GM23338 (cell line): ENCODE results near the gene CFL2. TPM values are rescaled to one million over a fixed set of nuclear protein-coding genes. Genes with fewer than 3 reads are reported as not detected.
A peak's percentile ranks its signal among the peaks of the same experiment; 100 is the strongest.

Source experiments
- ATAC-seq: fragments of 200-7000 bp; cut with Tn5 transposase; 3 replicates; pipeline ENCODE4 v1.9.1; 2020
- DNase-seq: peaks from one replicate; pipeline ENCODE4 v3.0.0-alpha.2; 2015; ENCODE audit warnings: low spot score
- H2AFZ ChIP-seq: fragments of 200-600 bp; sonication (generic); 2 replicates; pipeline ENCODE4 v1.8.0; 2016; ENCODE audit warnings: antibody characterized with exemption, mild to moderate bottlenecking, moderate library complexity
- H3F3A ChIP-seq: fragments of 200-600 bp; sonication (generic); replicated peaks from 2 replicates; pipeline ENCODE4 v1.8.0; 2017; ENCODE audit warnings: antibody characterized with exemption, mixed run types, low read depth
- H3K27ac ChIP-seq: fragments of 200-600 bp; sonication (generic); 2 replicates; pipeline ENCODE4 v1.6.1; 2016; ENCODE audit warnings: low read depth
- H3K27me3 ChIP-seq: fragments of 200-600 bp; sonication (generic); 2 replicates; pipeline ENCODE4 v1.8.0; 2016; ENCODE audit warnings: mild to moderate bottlenecking, mixed run types, moderate library complexity; ENCODE audit not compliant: insufficient read depth
- H3K36me3 ChIP-seq: fragments of 200-600 bp; sonication (generic); 2 replicates; pipeline ENCODE4 v1.8.0; 2016; ENCODE audit warnings: mild to moderate bottlenecking; ENCODE audit not compliant: insufficient read depth
- H3K4me1 ChIP-seq: fragments of 200-600 bp; sonication (generic); 2 replicates; pipeline ENCODE4 v1.8.0; 2016; ENCODE audit warnings: mild to moderate bottlenecking, moderate library complexity; ENCODE audit not compliant: insufficient read depth
- H3K4me2 ChIP-seq: fragments of 200-600 bp; sonication (generic); 2 replicates; pipeline ENCODE4 v1.7.1; 2017; ENCODE audit warnings: mixed run types
- H3K4me3 ChIP-seq: fragments of 200-600 bp; sonication (generic); 2 replicates; pipeline ENCODE4 v1.6.1; 2016; ENCODE audit warnings: mixed run types
- H3K79me2 ChIP-seq: fragments of 200-600 bp; sonication (generic); replicated peaks from 2 replicates; pipeline ENCODE4 v1.8.0; 2017; ENCODE audit warnings: mild to moderate bottlenecking; ENCODE audit not compliant: insufficient read depth
- H3K9me2 ChIP-seq: fragments of 200-600 bp; sonication (generic); 2 replicates; pipeline ENCODE4 v1.8.0; 2017; ENCODE audit not compliant: insufficient read depth
- H4K20me1 ChIP-seq: fragments of 200-600 bp; sonication (generic); replicated peaks from 2 replicates; pipeline ENCODE4 v1.8.0; 2017; ENCODE audit warnings: mild to moderate bottlenecking; ENCODE audit not compliant: insufficient read depth
- H3K27ac Mint-ChIP-seq: 2 replicates; pipeline ENCODE4 v1.8.0; 2020; ENCODE audit warnings: inconsistent platforms, mild to moderate bottlenecking, moderate library complexity, mixed read lengths
- H3K27me3 Mint-ChIP-seq: 3 replicates; pipeline ENCODE4 v1.8.0; 2022; ENCODE audit warnings: low read depth, mild to moderate bottlenecking, moderate library complexity, mixed read lengths, inconsistent platforms; ENCODE audit not compliant: insufficient read depth, poor library complexity
- H3K36me3 Mint-ChIP-seq: 3 replicates; pipeline ENCODE4 v1.8.0; 2021; ENCODE audit warnings: low read depth, mild to moderate bottlenecking, inconsistent platforms, moderate library complexity, mixed read lengths
- H3K4me1 Mint-ChIP-seq: 3 replicates; pipeline ENCODE4 v1.8.0; 2020; ENCODE audit warnings: mild to moderate bottlenecking, inconsistent platforms, mixed read lengths
- H3K4me3 Mint-ChIP-seq: 3 replicates; pipeline ENCODE4 v1.8.0; 2021; ENCODE audit warnings: moderate library complexity, mild to moderate bottlenecking, inconsistent platforms, mixed read lengths
- H3K9me3 Mint-ChIP-seq: 3 replicates; pipeline ENCODE4 v1.8.0; 2020; ENCODE audit warnings: moderate library complexity, mild to moderate bottlenecking, inconsistent platforms, mixed read lengths
- EZH2 ChIP-seq: fragments of 200-600 bp; sonication (generic); IDR thresholded peaks from one replicate; pipeline ENCODE4 v1.8.0; 2017; ENCODE audit warnings: antibody characterized with exemption, mild to moderate bottlenecking, low read depth; ENCODE audit not compliant: unreplicated experiment
- EZH2phosphoT487 ChIP-seq: fragments of 200-600 bp; sonication (generic); IDR thresholded peaks from one replicate; pipeline ENCODE4 v1.8.1; 2018; ENCODE audit warnings: antibody characterized with exemption; ENCODE audit not compliant: unreplicated experiment
- JUNB ChIP-seq: IDR thresholded peaks from one replicate; pipeline ENCODE4 v1.6.1; 2016; ENCODE audit warnings: antibody characterized with exemption; ENCODE audit not compliant: unreplicated experiment
- NANOG ChIP-seq: IDR thresholded peaks from 2 replicates; pipeline ENCODE4 v1.6.1; 2016; ENCODE audit warnings: antibody characterized with exemption, borderline replicate concordance
- POLR2AphosphoS5 ChIP-seq: IDR thresholded peaks from 2 replicates; pipeline ENCODE4 v1.6.1; 2016; ENCODE audit warnings: antibody characterized with exemption, low read depth
- ZNF331 ChIP-seq: fragments of 250-450 bp; sonication (Bioruptor Pico); IDR thresholded peaks from 2 replicates; pipeline ENCODE4 v1.5.0; 2020; ENCODE audit warnings: low read depth, mild to moderate bottlenecking, moderate library complexity
- polyA plus RNA-seq: library from polyadenylated mRNA; unstranded; fragments of >200 nt; fragmentation: Nextera tagmentation; extraction: Ambion mirVana; gene quantifications from 2 replicates; pipeline ENCODE4 v1.2.1, GENCODE V29; 2016
- total RNA-seq: library from RNA; depleted of rRNA; stranded (reverse); fragments of >200 nt; shearing (Covaris generic); gene quantifications from 2 replicates; pipeline ENCODE4 v1.2.3, GENCODE V29; 2014
- TF ChIP-seq, protein P1 (sequence below): IDR thresholded peaks from 2 replicates; pipeline ENCODE4 v1.6.1; 2016; ENCODE audit warnings: antibody characterized with exemption
- TF ChIP-seq, protein P2 (sequence below): IDR thresholded peaks from one replicate; pipeline ENCODE4 v1.6.1; 2018; ENCODE audit warnings: antibody characterized with exemption; ENCODE audit not compliant: unreplicated experiment
- TF ChIP-seq, protein P3 (sequence below), 2 experiments: fragments of 200-600 bp in 1 of 2; sonication (generic) in 1 of 2; conservative IDR thresholded peaks; 2 replicates each; pipeline versions ENCODE4 v1.5.1 to v1.6.1; 2016 to 2017; ENCODE audit warnings: antibody characterized with exemption in 2 of 2, low read depth in 2 of 2, mild to moderate bottlenecking in 2 of 2, moderate library complexity in 1 of 2

Gene CFL2
- total and polyA plus RNA-seq, 2 experiments from 2014 or later, result 10.9 to 14.8 TPM

DNA sequence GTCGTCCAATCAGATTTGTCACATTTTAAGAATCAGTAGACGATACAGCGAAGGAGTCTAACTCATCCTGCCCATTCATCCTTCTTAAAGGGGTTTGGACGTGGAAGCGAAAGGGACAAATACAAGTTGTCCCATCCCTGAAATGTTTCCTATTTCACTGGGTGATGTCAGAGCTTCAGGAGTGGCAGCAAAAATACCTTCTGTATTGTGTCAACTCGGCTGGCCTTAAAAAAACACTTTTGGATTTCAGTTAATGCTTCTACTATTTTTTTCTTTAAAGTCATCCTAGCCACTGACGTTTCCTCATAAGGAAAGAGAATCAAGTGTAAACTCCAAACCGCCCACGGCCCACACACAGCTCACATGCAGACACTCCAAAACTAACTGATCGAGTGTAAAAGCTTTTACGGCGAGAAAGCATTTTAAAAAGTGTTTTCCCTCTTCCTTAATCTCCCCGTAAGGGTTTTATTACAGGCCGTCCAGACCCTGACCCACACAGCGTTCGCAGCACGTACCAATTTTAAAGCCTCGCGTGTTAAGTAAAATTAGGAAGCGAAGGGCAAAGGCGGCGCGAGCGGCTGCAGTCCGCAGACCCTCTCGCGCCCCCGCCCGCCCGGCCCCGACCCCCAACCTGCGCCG is 593 bp downstream of the CFL2 start:
- ATAC-seq (no peak; the same call in 2 of the 3 replicates), DNase-seq (peak; percentile 33)
- Histone ChIP-seq H3K27ac (peak overlapping the region; percentile 90; the same call in 1 of the 2 replicates), H3K4me1 (peaks cover 10% of the 10 kb centered on the region; the same call in 1 of the 2 replicates), H2AFZ (peak overlapping the region; percentile 96), H3K4me2 (peak overlapping the region; percentile 92), H3K9me2 (no peaks in the 10 kb centered on the region), H3F3A (no peaks in the 10 kb centered on the region), H3K79me2 (peaks cover 13% of the 10 kb centered on the region; the same call in 1 of the 2 replicates), H4K20me1 (no peaks in the 10 kb centered on the region), H3K4me3 (peak overlapping the region; percentile 95), H3K36me3 (0 out of 2 replicates have a peak, but pooled peaks cover 5% of the 10 kb centered on the region), H3K27me3 (peaks cover 12% of the 10 kb centered on the region)
- Mint-ChIP-seq H3K4me3 (peak overlapping the region; percentile 91), H3K4me1 (peaks cover 8% of the 10 kb centered on the region; the same call in 2 of the 3 replicates), H3K36me3 (peaks cover 12% of the 10 kb centered on the region), H3K27ac (peak overlapping the region; percentile 90), H3K9me3 (no peaks in the 10 kb centered on the region), H3K27me3 (peaks cover 4% of the 10 kb centered on the region)
- TF ChIP-seq EZH2 (no peak), JUNB (no peak), POLR2AphosphoS5 (no peak)

- H3K9me3 Mint-ChIP-seq, result no peaks in the 10 kb centered on the region
- Histone ChIP-seq H3K9me2 (no peaks in the 10 kb centered on the region), H3K4me2 (peak overlapping the region; percentile 92), H3K4me1 (peaks cover 10% of the 10 kb centered on the region; the same call in 1 of the 2 replicates), H3K36me3 (0 out of 2 replicates have a peak, but pooled peaks cover 5% of the 10 kb centered on the region), H3K27ac (no peak overlapping the region), H2AFZ (no peak overlapping the region), H3K4me3 (peak overlapping the region; percentile 95), H3F3A (no peaks in the 10 kb centered on the region), H4K20me1 (no peaks in the 10 kb centered on the region), H3K79me2 (peaks cover 13% of the 10 kb centered on the region; the same call in 1 of the 2 replicates), H3K27me3 (peaks cover 12% of the 10 kb centered on the region)
- peaks cover 12% of the 10 kb centered on the region for H3K36me3 Mint-ChIP-seq
- no peak for ATAC-seq
- H3K27me3 Mint-ChIP-seq, result peaks cover 4% of the 10 kb centered on the region
- peaks cover 8% of the 10 kb centered on the region; the same call in 2 of the 3 replicates for H3K4me1 Mint-ChIP-seq
- peak overlapping the region; percentile 91 for H3K4me3 Mint-ChIP-seq
- H3K27ac Mint-ChIP-seq, result no peak overlapping the region
- no peak for DNase-seq
- TF ChIP-seq, protein P1, sequence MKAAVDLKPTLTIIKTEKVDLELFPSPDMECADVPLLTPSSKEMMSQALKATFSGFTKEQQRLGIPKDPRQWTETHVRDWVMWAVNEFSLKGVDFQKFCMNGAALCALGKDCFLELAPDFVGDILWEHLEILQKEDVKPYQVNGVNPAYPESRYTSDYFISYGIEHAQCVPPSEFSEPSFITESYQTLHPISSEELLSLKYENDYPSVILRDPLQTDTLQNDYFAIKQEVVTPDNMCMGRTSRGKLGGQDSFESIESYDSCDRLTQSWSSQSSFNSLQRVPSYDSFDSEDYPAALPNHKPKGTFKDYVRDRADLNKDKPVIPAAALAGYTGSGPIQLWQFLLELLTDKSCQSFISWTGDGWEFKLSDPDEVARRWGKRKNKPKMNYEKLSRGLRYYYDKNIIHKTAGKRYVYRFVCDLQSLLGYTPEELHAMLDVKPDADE, result no peak
- TF ChIP-seq EZH2phosphoT487 (no peak), EZH2 (no peak), NANOG (no peak), ZNF331 (CRISPR knock-in tag) (no peak)
- TF ChIP-seq, protein P2, sequence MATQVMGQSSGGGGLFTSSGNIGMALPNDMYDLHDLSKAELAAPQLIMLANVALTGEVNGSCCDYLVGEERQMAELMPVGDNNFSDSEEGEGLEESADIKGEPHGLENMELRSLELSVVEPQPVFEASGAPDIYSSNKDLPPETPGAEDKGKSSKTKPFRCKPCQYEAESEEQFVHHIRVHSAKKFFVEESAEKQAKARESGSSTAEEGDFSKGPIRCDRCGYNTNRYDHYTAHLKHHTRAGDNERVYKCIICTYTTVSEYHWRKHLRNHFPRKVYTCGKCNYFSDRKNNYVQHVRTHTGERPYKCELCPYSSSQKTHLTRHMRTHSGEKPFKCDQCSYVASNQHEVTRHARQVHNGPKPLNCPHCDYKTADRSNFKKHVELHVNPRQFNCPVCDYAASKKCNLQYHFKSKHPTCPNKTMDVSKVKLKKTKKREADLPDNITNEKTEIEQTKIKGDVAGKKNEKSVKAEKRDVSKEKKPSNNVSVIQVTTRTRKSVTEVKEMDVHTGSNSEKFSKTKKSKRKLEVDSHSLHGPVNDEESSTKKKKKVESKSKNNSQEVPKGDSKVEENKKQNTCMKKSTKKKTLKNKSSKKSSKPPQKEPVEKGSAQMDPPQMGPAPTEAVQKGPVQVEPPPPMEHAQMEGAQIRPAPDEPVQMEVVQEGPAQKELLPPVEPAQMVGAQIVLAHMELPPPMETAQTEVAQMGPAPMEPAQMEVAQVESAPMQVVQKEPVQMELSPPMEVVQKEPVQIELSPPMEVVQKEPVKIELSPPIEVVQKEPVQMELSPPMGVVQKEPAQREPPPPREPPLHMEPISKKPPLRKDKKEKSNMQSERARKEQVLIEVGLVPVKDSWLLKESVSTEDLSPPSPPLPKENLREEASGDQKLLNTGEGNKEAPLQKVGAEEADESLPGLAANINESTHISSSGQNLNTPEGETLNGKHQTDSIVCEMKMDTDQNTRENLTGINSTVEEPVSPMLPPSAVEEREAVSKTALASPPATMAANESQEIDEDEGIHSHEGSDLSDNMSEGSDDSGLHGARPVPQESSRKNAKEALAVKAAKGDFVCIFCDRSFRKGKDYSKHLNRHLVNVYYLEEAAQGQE, result no peak
- TF ChIP-seq, protein P3, sequence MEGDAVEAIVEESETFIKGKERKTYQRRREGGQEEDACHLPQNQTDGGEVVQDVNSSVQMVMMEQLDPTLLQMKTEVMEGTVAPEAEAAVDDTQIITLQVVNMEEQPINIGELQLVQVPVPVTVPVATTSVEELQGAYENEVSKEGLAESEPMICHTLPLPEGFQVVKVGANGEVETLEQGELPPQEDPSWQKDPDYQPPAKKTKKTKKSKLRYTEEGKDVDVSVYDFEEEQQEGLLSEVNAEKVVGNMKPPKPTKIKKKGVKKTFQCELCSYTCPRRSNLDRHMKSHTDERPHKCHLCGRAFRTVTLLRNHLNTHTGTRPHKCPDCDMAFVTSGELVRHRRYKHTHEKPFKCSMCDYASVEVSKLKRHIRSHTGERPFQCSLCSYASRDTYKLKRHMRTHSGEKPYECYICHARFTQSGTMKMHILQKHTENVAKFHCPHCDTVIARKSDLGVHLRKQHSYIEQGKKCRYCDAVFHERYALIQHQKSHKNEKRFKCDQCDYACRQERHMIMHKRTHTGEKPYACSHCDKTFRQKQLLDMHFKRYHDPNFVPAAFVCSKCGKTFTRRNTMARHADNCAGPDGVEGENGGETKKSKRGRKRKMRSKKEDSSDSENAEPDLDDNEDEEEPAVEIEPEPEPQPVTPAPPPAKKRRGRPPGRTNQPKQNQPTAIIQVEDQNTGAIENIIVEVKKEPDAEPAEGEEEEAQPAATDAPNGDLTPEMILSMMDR (conservative IDR thresholded peaks at IDR 0.05; ENCODE audit: low read depth in 2 of 2), result no peak
Observed at GRCh38 chr14:34713122-34713680, 1.2 kb downstream of the CFL2 start.
